Measurements from ENCODE around the gene RAB11FIP3. TPM values are rescaled to one million over a fixed set of nuclear protein-coding genes. Genes with fewer than 3 reads are reported as not detected.

The RAB11FIP3 gene
- total RNA-seq, 1 experiment from 2014 or later: 12.8 TPM

DNA sequence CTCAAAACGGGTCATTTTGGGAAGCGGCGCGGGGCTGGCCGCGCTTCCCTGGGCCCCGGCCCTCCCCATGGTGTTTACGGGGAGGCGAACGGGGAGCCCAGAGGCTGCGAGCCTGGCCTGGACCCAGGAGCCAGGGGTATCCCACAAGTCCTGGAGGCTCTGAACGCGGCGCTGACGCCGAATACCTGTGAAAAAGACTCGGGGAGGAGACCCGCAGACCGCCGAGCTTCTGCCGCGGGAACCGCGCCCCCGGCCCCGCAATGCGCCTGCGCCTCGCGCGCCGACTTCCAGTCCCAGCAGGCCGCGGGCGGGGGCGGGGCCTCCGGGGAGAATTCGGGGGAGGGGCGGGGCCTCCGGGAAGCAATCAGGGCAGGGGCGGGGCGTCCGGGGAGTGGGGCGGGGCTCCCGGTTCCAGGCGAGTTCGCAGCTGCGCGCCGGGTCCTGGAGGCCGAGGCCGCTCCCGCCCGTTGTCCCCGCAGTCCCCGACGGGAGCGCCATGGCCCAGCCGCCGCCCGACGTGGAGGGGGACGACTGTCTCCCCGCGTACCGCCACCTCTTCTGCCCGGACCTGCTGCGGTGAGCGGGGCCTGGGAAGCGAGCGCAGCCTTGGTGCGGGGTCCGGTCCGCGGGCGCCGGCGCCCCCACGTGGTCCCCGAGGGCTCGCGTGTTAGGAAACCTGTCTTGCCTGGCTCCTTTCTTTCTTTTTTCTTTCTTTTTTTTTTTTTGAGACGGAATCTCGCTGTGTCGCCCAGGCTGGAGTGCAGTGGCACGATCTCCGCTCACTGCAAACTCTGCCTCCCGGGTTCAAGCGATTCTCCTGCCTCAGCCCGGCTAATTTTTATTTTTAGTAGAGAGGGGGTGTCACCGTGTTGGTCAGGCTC, 23.7 kb upstream of the RAB11FIP3 start, which contains the start of gene DECR2:
Gene DECR2 (plus strand): TSS at position 418 of the 881 bp plus-strand sequence. CDS start 79 bp downstream, at position 497.
- H3K79me2 ChIP-seq (ENCODE audit: insufficient read depth, low read length): no peaks in the 10 kb centered on the region
- H3K9ac ChIP-seq (ENCODE audit: low read length): peak within 1 kb of the TSS; percentile 71
- H3K36me3 ChIP-seq (ENCODE audit: control insufficient read depth in 1 of 2, insufficient read depth in 2 of 2, low read length in 2 of 2): no peaks in the 10 kb centered on the region
- peak within 1 kb of the TSS; percentile 63 for H3K4me3 ChIP-seq (replicated peaks in 1 of 2; ENCODE audit: low read depth in 1 of 2, low read length in 2 of 2)
- ChIA-PET CTCF (interaction anchor here (0.7 to 1.1 kb wide), 2 partner anchors 24 to 65 kb away, joined by 3 to 4 read pairs; partner anchors contain the start of gene RAB11FIP3), RAD21 (ENCODE audit: low non-redundant PET in 1 of 2, low total read pairs in 2 of 2, uncharacterized antibody in 2 of 2, unreplicated experiment in 2 of 2) (no interaction called here), POLR2A (interaction anchor here (0.6 to 1.0 kb wide), 4 partner anchors 11 to 235 kb away, joined by 3 to 4 read pairs (median 3); partner anchors contain the start of gene METTL26)
- peak within 1 kb of the TSS; percentile 86 for H3K27ac ChIP-seq (ENCODE audit: low read depth, low read length)
- no peaks in the 10 kb centered on the region for H3K27me3 ChIP-seq (ENCODE audit: insufficient read depth, low read length)
- H3K4me1 ChIP-seq (ENCODE audit: control insufficient read depth in 1 of 2, insufficient read depth in 2 of 2, low read length in 2 of 2): peaks cover under 1 to 14% of the 10 kb centered on the region in 2 experiments; a peak in 2 of 4 replicates
- no peaks in the 10 kb centered on the region for H4K20me1 ChIP-seq (ENCODE audit: insufficient read depth)
- no peaks in the 10 kb centered on the region for H3K9me2 ChIP-seq (ENCODE audit: insufficient read depth)
- peak within 1 kb of the TSS; percentile 77 for H3K4me2 ChIP-seq (ENCODE audit: low read length)
- H3K9me3 ChIP-seq (ENCODE audit: control insufficient read depth in 1 of 2, insufficient read depth in 1 of 2, low read depth in 1 of 2, low read length in 2 of 2): no peaks in the 10 kb centered on the region
- DNase-seq (ENCODE audit: low read depth, low spot score): no peak
- BruUV-seq (replicated peaks): no TSS peak
- intact Hi-C loops (cut with micrococcal nuclease): no loop called here
- H2AFZ ChIP-seq (ENCODE audit: low read depth, low read length, poor library complexity, severe bottlenecking): no peak within 1 kb of the TSS
- ATAC-seq: peak; percentile 77
- TF ChIP-seq RAD21 (IDR thresholded peaks at IDR 0.05; ENCODE audit: low read depth) (peak; percentile 35), ELF1 (IDR thresholded peaks at IDR 0.05; ENCODE audit: borderline replicate concordance, low read depth) (no peak), EZH2 (IDR thresholded peaks at IDR 0.05) (no peak), CEBPB (IDR thresholded peaks at IDR 0.05; ENCODE audit: low read depth) (no peak), POLR2AphosphoS5 (IDR thresholded peaks at IDR 0.05; ENCODE audit: low read depth, low read length) (peak; percentile 66), SP1 (IDR thresholded peaks at IDR 0.05; ENCODE audit: low read depth) (no peak), EGR1 (IDR thresholded peaks at IDR 0.05; ENCODE audit: low read depth) (no peak), TCF7L2 (IDR thresholded peaks at IDR 0.05; ENCODE audit: borderline replicate concordance, extremely low read depth, insufficient read depth, insufficient read length) (no peak), SRF (IDR thresholded peaks at IDR 0.05; ENCODE audit: low read depth) (no peak), FOSL1 (IDR thresholded peaks at IDR 0.05; ENCODE audit: low read depth) (no peak), ZNF274 (IDR thresholded peaks at IDR 0.05; ENCODE audit: low read depth, low read length) (no peak), CBX3 (IDR thresholded peaks at IDR 0.05; ENCODE audit: low read depth) (no peak), CTCF (IDR thresholded peaks at IDR 0.05 in 2 of 3, conservative IDR thresholded peaks at IDR 0.05 in 1 of 3; ENCODE audit: borderline replicate concordance in 1 of 3, insufficient read depth in 1 of 3, low read depth in 2 of 3, low read length in 2 of 3) (0 out of 6 replicates have a peak, but pooled peaks of 1 of the 3 experiments have one; percentile 21), JUND (IDR thresholded peaks at IDR 0.05) (no peak), EZH2phosphoT487 (IDR thresholded peaks at IDR 0.05; ENCODE audit: borderline replicate concordance) (no peak)
- TF ChIP-seq, protein P1, sequence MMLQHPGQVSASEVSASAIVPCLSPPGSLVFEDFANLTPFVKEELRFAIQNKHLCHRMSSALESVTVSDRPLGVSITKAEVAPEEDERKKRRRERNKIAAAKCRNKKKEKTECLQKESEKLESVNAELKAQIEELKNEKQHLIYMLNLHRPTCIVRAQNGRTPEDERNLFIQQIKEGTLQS (IDR thresholded peaks at IDR 0.05): no peak
- TF ChIP-seq, protein P2, sequence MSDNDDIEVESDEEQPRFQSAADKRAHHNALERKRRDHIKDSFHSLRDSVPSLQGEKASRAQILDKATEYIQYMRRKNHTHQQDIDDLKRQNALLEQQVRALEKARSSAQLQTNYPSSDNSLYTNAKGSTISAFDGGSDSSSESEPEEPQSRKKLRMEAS (IDR thresholded peaks at IDR 0.05): peak; percentile 36; the same call in 1 of the 2 replicates
- TF ChIP-seq, protein P3, sequence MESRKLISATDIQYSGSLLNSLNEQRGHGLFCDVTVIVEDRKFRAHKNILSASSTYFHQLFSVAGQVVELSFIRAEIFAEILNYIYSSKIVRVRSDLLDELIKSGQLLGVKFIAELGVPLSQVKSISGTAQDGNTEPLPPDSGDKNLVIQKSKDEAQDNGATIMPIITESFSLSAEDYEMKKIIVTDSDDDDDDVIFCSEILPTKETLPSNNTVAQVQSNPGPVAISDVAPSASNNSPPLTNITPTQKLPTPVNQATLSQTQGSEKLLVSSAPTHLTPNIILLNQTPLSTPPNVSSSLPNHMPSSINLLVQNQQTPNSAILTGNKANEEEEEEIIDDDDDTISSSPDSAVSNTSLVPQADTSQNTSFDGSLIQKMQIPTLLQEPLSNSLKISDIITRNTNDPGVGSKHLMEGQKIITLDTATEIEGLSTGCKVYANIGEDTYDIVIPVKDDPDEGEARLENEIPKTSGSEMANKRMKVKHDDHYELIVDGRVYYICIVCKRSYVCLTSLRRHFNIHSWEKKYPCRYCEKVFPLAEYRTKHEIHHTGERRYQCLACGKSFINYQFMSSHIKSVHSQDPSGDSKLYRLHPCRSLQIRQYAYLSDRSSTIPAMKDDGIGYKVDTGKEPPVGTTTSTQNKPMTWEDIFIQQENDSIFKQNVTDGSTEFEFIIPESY (IDR thresholded peaks at IDR 0.05; ENCODE audit: extremely low read depth, insufficient replicate concordance, low read length): no peak
